HG03095 (cell line): ENCODE data around the gene ACYP2.
A peak's percentile ranks its signal among the peaks of the same experiment; 100 is the strongest.

Experiments
- ATAC-seq: cut with Tn5 transposase; IDR thresholded peaks from one replicate; pipeline ENCODE4 v1.9.1; 2021; ENCODE audit warnings: moderate library complexity; ENCODE audit not compliant: unreplicated experiment

Gene ACYP2

DNA sequence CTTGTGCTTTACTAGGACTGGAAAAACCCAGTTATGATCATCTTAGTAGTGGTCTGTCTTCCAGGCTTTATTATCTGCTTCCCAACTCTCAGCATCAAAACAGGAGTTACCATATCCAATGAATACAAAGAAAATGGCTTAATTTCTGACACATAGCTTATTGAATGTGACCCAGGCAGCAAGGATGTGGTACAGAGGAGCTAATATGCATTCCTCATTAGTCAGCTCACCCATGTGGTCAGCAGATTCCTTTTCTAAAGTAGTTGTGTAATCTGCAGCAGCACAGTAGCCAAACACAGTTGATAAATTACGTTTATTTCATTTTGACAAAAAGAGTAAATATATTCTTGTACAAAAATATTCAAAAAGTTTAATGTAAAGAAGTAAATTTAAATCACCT lies 97.0 kb downstream of the ACYP2 start:
- ATAC-seq = no peak

DNA sequence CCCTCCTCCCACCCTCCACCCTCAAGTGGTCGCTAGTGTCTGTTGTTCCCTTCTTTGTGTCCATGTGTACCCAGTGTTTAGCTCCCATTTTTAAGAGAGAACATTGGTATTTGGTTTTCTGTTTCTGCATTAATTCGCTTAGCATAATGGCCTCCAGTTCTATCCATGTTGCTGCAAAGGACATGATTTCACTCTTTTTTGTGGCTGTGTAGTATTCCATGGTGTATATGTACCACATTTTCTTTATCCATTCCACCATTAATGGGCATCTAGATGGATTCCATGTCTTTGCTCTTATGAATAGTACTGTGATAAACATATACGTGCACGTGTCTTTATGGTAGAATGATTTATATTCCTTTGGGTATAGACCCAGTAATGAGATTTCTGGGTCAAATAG lies 97.7 kb downstream of the ACYP2 start:
- ATAC-seq = no peak

DNA sequence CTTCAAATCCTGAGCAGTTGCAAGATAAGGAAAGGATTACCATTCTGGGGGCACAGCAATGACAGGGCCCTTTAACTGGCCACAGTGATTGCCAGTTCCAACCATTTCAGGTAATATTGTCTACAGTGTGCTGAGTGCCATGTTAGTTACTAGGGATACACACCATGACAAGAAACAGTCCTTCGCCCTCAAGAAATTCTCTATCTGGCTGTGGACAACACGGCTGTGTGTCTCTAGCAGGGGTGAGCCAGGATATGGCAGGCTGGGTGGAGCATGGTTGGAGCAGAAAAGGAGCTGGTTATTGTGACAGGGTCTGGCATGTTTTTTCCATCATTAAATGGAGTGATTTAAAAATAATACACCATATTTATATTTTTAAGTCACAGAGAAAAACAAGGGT lies 109.6 kb downstream of the ACYP2 start:
- ATAC-seq = no peak

DNA sequence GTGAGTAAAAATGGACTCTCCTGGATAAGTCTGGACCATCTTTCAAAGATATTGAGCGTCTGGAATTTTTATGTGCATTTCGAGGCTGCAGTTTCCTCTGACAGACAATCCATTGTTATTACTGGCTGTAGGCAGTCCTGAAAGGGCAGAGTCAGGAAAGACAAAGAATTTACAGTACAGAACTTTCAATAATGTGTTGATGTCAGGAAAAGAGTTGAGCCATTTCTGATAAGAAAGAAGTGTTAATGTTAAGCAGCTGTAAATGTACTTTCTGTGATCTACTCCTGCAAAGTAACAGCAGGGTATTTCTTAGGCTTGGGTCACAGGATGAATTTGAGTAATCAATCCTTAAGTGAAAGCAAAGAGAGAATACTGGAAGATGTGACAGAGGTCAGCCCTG lies 110.8 kb downstream of the ACYP2 start:
- ATAC-seq = no peak

DNA sequence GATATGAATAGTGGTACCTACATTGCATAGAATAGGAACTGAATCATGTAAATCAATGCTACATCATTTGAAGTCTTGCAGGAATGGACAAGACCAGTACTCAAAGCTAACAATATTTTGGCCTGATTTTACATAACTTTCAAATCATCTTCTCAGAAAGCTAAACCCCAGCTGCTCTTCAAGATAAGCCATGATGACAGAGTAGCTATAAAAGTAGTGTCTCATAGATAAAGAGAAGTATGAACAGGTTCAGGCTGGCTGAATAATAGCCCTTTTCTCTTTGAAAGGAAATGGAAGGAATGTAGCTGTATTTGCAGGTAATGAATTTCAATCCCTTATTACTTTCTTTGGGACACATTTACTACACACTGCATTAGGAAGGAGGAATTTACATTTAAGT lies 112.4 kb downstream of the ACYP2 start:
- ATAC-seq = no peak

DNA sequence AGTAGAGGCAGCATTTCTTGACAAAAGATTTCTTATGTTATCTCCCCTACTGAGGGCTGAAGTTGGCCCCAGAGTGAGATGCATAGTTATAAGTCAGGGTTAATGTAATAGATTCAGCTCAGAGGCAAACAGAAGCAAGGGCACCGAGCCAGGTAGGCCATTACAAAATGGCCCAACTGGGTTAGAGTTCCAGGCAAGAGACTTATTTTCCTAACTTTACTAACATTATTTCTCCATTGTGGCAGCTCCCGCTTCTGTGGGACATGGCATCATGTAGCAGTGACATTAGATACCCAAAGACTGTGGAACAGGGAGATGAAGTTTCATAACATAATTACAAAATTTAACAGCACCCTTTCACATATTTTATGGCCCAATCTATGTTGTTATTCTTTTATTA lies 113.5 kb downstream of the ACYP2 start:
- no peak for ATAC-seq

DNA sequence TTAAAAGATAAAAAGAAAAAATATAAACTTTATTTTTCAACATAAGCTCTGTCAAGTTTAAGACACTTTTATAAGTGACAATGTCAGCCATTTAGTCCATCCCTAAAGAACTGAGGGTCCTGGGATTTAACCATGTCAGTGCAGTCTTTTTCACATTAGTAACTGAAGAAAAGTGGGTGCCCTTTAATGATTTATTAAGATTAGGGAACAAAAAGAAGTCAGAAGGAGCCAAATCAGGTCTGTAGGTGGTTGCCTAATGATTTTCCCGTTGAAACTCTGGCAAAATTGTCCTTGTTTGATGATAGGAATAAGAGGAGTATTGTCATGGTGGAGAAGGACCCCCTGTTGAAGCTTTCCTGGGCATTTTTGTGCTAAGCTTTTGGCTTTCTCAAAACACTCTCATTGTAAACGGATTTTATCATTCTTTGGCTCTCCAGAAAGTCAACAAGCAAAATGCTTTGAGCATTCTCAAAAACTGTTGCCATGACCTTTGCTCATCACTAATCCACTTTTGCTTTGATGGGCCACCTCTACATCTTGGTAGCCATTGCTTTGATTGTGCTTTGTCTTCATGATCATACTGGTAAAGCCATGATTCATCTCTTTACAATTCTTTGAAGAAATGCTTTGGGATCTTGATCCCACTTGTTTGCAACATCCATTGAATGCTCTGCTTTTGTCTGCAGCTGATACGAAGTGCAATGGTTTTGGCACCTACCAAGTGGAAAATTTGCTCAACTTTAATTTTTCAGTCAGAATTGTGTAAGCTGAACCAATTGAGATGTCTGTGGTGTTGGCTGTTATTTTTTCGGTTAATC lies 118.6 kb downstream of the ACYP2 start:
- no peak for ATAC-seq

DNA sequence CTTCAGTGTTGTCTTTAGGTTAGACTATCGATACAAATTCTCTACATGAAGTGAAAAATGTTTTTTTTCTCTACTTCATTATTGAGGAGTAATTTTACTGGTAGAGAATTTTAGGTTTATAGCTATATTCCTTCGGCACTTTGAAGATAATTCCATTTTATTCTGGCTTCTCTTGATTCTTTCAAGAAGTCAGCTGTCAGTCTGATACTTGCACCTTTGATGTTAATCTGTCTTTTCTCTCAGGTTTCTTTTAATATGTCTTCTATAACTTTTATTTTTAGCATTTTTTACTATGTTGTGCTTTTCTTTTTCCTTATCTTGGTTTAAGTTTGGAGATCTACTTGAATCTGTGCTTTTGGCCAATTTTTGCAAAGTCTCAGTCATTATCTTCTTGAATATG lies 122.0 kb downstream of the ACYP2 start:
- no peak for ATAC-seq

DNA sequence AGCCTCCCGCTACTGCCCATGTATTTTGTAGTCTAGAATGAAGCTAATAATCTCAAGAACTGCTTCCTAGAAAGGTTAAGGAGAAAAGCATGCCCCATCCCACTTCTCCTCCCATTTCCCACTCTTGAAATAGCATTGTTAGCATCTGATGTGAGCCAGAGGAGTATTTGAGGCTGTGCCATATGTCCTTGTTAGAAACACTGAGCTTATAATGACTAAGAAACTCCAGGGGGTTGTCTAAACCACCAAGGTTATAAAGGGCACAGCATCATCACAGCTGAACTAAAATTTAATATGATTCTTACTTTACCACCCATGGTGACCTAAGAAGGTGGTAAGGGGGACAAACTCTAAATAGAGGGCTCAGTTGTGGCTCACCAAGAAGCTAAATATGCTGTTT lies 124.0 kb downstream of the ACYP2 start:
- no peak for ATAC-seq

DNA sequence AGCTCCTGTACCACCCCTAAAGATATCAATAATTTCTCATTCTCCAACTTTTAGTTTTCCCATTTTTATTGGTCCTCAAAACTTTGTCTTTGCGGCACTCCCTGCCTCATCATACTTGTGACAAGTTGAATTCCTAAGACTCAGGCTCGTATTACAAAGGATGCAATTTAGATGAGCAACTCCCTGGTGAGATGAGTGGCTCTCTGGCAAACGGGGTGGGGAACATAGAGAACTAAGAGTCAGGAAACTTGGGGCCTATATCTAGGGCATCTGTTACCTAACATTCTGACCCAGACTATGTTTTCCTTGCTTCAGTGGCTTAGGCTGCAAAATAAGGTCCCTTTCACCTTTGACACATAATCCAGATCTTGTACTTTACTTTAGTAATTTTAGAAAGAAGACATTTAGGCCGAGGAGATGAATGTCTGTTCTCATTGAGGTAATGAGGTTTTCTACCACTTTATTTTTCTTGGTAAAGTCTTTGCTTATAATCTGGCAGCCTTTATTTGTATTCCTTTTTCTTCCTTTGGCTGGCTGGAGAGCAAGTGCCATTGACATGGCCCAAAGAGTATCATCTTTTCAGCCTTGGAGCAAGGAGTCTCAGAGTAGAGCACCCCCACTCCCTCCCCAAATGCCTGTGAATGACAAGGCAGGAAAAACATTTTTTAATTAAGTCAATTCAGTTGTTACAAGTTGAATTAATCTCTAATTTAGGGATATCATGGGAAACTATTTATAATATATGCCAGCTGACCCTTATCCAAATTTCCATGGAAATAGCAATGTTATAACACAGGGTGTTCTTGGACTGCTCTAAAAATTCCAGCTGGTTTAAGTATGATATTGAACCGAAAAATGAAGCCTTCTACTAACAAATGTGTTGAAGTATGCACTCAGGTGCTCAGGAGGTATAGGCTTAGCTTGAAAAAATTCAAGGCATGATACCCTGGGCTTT lies 125.4 kb downstream of the ACYP2 start:
- ATAC-seq = no peak

DNA sequence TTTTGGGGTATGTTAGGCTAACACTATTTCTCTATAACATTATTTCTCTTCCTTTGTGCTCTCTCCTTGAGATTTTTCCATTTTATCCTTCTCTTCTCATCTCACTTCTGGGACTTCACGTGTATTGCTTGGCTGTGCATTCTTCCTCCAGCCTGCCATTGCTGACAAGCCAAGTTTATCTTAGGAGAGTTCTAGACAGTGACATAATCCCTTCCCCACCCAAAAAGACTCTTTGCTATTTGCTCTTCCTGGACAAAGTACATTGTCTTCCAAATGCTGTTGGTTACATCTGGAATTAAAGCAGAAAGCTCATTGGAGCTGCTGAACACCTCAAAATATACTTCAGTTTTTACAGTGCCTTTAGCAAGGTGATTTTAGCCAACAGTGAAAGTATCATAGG lies 131.7 kb downstream of the ACYP2 start:
- ATAC-seq = no peak

DNA sequence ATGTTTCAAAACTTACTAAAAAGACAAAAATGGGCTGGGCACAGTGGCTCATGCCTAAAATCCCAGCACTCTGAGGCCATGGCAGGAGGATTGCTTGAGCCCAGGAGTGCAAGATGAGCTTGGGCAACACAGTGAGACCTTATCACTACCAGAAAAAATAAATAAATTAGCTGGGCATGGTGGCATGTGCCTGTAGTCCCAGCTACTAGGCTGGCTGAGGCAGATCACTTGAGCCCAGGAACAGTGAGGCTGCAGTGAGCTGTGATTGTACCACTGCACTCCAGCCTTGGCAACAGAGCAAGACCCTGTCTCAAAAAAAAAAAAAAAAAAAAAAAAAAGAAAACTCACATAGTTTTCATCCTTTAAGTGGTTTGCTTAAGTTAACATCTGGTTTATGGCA lies 134.2 kb downstream of the ACYP2 start:
- ATAC-seq = no peak

DNA sequence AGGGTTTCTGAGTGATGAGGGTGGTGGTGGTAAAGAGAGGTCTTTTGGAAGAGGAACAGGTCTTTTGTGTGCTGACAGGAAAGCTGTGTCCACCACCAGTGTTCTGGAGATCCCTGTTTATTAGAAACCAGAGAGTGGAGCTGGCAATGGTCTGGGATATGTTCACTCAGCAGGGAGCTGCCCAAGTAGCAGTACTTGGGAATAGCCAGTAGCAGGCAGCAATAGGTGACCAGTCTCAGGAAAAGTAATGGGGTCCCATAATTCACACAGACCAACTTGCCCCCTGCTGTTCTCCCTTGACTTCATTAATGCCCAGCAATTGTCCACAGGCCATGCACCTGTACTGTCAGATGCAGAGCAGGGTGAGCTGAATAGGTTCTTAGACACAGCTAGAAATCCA lies 138.8 kb downstream of the ACYP2 start:
- no peak for ATAC-seq

DNA sequence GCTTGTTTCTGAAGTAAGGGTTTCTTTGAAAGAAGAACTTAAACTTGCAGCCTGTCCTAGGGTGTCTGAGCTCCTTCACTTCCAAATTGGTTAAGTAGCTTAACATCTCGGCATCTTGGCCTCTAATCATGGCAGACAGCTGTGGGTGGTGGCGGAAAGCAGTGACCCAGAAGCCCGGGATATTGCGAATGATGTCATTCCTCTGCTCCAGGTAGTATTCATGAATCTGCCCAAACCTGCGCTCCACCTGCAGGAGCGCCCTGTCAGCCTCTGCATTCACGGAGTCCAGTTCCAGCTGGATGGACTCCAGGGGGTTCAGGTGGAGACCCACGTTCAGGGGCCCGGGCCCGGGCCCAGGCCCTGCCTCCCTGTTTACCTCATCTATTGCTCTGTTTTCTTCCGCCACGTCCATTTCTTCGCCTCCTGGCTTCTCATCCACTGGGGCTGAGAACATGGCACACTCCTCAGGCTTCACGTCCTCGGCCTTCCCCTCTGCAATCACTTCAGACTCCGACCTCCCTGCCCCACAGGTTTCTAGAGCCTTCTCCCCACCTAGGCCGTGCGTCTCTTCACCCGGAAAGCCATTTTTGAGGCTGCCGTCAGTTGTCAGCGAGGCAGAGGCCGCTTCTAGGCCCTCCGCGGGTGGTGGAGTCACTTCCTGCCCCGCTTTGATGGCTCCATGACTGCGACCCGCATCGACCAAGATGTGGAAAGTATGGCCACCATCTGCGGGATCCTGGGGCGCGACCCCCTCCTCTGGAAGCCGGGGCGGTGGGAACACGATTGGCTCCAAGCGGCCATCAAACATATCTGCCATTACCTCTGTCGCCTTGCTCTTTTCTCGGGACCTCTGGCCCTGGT lies 140.0 kb downstream of the ACYP2 start:
- no peak for ATAC-seq

DNA sequence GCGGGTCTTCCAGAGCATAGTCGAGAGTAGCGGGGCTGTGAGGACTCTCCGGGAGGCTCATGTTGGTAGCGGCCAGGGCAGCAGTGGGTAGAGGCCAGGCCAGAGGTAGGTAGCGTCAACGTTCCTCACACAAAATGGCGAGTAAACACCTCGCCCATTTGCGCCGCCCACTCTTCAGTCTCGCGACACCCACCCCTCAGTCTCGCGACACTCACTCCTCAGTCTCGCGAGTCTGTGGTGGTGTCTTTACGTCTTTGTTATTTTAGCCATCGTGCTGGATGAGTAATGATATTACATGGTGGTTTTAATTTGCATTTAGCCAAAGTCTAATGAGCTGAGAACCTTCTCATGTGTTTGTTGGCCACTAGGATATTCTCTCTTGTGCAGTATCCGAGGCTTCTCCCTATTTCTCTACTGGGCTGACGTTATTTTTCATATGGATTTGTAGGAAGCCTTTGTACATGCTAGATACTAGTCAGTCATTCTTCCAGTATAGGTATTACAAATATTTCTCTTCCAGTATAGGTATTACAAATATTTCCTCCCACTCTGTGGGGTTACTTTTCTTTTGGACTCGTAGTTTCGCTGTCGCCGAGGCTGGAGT lies 140.8 kb downstream of the ACYP2 start, which contains the start of gene TSPYL6:
TSS of gene TSPYL6 (minus strand) at position 139 of the 604 bp plus-strand sequence. CDS start at position 61, 78 bp downstream.
- no peak for ATAC-seq

DNA sequence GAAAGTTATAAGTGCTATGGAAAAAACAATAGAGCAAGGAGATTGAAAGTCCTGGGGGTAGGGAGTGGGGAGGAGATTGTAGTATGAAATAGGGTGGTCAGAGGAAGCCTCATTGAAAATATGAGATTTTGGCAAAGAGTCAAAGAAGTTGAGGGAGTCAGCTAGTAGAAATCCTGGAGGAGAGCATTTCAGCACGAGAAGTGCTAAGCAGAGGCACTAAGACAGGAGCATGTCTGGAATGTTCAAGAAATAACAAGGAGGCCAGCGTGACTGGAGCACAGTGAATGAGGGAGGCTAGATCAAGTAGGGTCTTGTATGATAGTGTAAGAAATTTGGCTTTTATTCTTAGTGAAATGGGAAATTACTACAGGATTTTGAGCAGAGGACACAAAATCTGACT lies 142.8 kb downstream of the ACYP2 start:
- no peak for ATAC-seq

DNA sequence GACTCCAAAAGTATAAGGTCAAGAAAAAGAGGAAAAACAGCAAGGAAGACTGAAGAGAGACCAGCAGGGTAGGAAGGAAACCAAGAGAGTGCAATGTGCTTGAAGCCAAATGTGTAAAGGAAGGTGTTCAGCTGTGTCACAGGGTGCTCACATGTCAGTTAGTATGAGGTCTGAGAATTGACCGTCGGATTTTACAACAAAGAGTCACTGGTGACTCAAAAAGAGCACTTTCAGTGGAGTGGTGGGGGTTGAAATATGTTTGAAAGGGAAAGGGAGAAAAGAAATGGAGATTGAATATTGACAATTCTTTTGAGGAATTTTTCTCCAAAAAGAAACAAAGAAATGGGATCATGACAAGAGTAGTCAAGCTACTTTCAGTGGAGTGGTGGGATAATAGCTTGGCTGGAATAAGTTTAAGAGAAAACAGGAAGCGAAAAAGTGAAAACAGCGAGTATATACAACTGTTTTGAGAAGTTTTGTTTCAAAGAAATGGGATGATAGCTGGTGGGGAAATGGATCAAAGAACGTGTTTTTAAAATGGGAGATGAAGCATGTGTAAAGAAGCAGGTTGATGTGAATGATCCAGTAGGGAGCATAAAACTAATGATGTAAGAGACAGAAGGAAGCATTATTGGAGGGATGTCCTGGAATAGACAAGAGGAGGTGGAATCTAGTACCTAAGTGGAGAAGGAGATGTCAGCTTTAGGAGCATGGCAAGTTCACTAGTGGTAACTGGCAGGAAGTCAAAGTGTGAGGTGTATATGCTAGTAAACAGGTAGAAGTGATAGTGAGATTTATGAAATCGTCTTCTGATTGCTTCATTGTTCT lies 144.2 kb downstream of the ACYP2 start:
- ATAC-seq = peak; percentile 90

DNA sequence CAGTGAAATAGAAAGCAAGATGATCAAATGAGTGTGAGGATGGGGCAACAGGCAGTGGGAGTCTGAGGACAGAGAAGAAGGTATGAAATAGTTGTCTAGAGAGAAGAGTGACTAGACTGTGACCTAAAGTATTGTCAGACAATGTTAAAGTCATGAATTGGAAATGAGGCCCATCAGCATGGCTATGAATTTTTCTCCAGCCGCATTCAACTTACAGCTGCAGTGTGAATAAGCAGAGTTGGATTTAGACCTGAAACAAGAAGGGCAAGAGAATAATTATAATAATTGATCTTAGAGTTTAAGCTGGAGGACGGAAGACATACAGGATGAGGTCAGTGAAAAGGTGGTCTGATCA lies 144.8 kb downstream of the ACYP2 start:
- no peak for ATAC-seq

DNA sequence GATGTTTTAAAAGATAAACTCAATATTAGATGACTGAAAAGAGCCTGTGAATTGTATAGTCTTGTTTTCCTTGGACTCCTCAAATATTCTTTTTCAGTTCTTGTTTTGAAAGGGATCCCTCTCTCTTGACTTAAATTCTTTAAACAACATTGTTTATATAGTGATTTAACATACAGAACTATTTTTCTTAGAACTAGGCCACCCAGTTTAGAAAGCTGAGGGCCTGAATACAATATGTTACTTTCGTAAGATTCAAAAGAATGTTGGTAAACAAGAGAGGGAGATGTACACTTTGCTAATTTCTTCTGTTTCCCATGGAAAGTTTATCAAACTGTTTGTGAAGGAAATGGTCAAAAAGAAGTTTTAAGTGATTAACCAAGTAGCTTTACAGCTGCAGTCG lies 146.1 kb downstream of the ACYP2 start:
- no peak for ATAC-seq
